KMS-11 (cell line): ENCODE results near the gene TMPRSS6.

Experiments used
- H2AFZ ChIP-seq: fragments of 200-600 bp; sonication (generic); 2 replicates; pipeline ENCODE4 v1.6.1; 2016; ENCODE audit warnings: antibody characterized with exemption, mixed run types, low read depth
- H3K27ac ChIP-seq: fragments of 200-600 bp; sonication (generic); 2 replicates; pipeline ENCODE4 v1.6.1; 2016; ENCODE audit warnings: mild to moderate bottlenecking, mixed run types
- H3K27me3 ChIP-seq: fragments of 200-600 bp; sonication (generic); 2 replicates; pipeline ENCODE4 v1.6.1; 2017; ENCODE audit warnings: mild to moderate bottlenecking, low read depth, mixed run types, moderate library complexity; ENCODE audit not compliant: insufficient read depth
- H3K36me3 ChIP-seq: fragments of 200-600 bp; sonication (generic); 2 replicates; pipeline ENCODE4 v1.6.1; 2017; ENCODE audit warnings: mild to moderate bottlenecking, mixed run types; ENCODE audit not compliant: insufficient read depth
- H3K4me1 ChIP-seq: fragments of 200-600 bp; sonication (generic); 2 replicates; pipeline ENCODE4 v1.6.1; 2016; ENCODE audit warnings: mild to moderate bottlenecking, low read depth, mixed run types; ENCODE audit not compliant: poor library complexity, severe bottlenecking
- H3K4me2 ChIP-seq: fragments of 200-600 bp; sonication (generic); 2 replicates; pipeline ENCODE4 v1.7.0; 2016; ENCODE audit warnings: mild to moderate bottlenecking, mixed run types
- H3K4me3 ChIP-seq: fragments of 200-600 bp; sonication (generic); IDR thresholded peaks from 2 replicates; pipeline ENCODE4 v1.6.1; 2017; ENCODE audit warnings: low read depth, low read length, mixed read lengths; ENCODE audit not compliant: insufficient read depth
- H3K79me2 ChIP-seq: fragments of 200-600 bp; sonication (generic); 2 replicates; pipeline ENCODE4 v1.6.1; 2016; ENCODE audit warnings: low read depth, mixed run types; ENCODE audit not compliant: insufficient read depth
- H3K9ac ChIP-seq: fragments of 200-600 bp; sonication (generic); 2 replicates; pipeline ENCODE4 v1.6.1; 2016; ENCODE audit warnings: mild to moderate bottlenecking, mixed run types
- H4K20me1 ChIP-seq: fragments of 200-600 bp; sonication (generic); 2 replicates; pipeline ENCODE4 v1.6.1; 2016; ENCODE audit warnings: mild to moderate bottlenecking, mixed run types; ENCODE audit not compliant: insufficient read depth
- TF ChIP-seq, protein P1 (sequence below): fragments of 200-600 bp; sonication (generic); conservative IDR thresholded peaks from 2 replicates; pipeline ENCODE4 v1.6.1; 2017; ENCODE audit warnings: low read depth, mild to moderate bottlenecking, antibody characterized with exemption, low read length, moderate library complexity, mixed read lengths

TMPRSS6 gene

DNA sequence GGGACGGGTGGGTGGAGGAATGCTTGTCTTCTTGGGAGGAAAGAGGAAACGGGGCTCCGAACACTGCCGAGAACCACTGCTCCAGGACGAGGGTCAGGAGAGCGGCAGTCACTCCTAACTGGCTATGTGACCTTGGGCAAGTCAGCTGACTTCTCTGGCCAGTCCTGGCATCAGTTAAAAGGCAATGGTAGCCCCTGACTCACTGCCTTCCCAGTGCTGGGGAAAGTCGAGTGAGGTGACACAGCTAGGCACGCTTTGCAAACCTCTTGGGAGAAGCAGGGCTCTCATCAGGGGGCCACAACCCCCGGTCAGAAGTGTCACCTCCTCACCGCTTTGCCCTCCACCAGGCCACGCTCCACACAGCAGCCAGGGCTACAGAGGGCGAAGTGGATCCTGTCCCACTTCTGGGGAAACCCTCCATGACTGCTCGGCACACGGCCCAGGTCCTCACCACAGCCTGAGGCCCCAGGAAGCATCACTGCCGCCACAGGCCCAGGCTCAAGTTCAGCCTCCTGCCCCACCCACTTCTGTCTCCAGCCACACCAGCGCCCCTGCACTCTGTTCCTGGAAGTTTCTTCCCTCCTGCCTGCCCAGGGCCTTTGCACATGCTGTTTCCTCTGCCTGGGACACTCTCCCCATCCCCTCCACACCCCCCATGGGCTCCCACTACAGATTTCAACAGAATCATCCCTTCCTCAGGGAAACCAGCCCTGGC lies 23.9 kb upstream of the TMPRSS6 start:
- H3K4me1 ChIP-seq = peaks cover 12% of the 10 kb centered on the region
- H3K4me3 ChIP-seq = no peak overlapping the region
- TF ChIP-seq, protein P1, sequence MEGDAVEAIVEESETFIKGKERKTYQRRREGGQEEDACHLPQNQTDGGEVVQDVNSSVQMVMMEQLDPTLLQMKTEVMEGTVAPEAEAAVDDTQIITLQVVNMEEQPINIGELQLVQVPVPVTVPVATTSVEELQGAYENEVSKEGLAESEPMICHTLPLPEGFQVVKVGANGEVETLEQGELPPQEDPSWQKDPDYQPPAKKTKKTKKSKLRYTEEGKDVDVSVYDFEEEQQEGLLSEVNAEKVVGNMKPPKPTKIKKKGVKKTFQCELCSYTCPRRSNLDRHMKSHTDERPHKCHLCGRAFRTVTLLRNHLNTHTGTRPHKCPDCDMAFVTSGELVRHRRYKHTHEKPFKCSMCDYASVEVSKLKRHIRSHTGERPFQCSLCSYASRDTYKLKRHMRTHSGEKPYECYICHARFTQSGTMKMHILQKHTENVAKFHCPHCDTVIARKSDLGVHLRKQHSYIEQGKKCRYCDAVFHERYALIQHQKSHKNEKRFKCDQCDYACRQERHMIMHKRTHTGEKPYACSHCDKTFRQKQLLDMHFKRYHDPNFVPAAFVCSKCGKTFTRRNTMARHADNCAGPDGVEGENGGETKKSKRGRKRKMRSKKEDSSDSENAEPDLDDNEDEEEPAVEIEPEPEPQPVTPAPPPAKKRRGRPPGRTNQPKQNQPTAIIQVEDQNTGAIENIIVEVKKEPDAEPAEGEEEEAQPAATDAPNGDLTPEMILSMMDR = no peak
- no peaks in the 10 kb centered on the region for H3K36me3 ChIP-seq
- H3K27me3 ChIP-seq = no peaks in the 10 kb centered on the region
- H2AFZ ChIP-seq = no peak overlapping the region
- no peak overlapping the region for H3K4me2 ChIP-seq
- H3K9ac ChIP-seq = no peak overlapping the region
- no peaks in the 10 kb centered on the region for H4K20me1 ChIP-seq
- H3K79me2 ChIP-seq = no peaks in the 10 kb centered on the region
- H3K27ac ChIP-seq = no peak overlapping the region

DNA sequence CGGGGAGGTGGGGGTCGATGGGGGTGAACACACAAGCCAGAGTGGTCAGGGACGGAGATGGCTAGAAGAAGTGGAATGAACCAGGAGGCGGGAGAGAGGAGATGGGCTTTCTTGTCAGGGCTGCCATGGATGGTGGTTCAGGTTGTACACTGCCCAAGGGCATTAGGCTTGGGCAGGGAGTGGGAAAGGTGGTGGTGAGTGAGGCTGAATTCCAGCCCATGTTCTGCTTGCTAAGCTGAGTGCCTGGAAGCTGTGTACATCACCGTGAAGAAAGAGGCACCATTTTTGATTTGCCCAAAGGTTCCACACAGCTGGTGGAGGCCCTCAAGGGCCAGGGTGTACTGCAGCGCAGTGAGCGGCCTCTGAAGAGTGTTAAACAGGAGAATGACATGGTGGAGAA lies 23.3 kb upstream of the TMPRSS6 start:
- no peak overlapping the region for H3K4me2 ChIP-seq
- no peak overlapping the region for H3K9ac ChIP-seq
- H3K36me3 ChIP-seq = no peaks in the 10 kb centered on the region
- no peak overlapping the region for H2AFZ ChIP-seq
- H3K4me3 ChIP-seq = no peak overlapping the region
- H3K27ac ChIP-seq = no peak overlapping the region
- no peaks in the 10 kb centered on the region for H3K27me3 ChIP-seq
- TF ChIP-seq, protein P1 = no peak
- H4K20me1 ChIP-seq = no peaks in the 10 kb centered on the region
- H3K4me1 ChIP-seq = peaks cover 5% of the 10 kb centered on the region
- H3K79me2 ChIP-seq = no peaks in the 10 kb centered on the region

DNA sequence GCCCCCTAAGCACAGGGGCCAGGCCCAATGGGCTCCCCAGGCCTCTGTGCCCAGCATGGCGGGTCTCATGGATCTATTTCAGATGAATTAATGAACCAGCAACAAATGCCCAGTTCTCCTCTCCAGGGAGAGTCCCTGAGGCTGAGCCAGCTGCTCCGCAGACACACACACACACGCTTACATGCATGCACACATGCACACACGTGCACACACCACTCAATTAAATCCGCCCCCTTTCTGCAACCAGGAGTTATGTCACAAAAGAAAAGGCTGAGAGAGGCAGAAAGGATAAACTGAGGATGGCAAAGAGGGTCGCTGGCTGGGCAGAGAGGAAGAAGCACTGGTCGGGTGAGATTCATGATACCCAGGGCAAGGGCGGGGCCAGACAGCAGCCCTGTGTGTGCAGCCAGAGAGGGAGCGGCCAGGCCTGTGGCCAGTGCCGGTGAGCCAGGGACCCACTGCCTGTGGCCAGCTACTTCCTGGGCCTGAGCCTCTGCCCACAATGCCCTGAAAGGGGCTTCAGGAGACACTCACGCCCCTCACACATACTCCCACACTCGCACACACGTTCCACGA lies 20.4 kb upstream of the TMPRSS6 start:
- Histone ChIP-seq H3K36me3 (no peaks in the 10 kb centered on the region), H2AFZ (no peak overlapping the region), H3K4me2 (no peak overlapping the region), H3K79me2 (no peaks in the 10 kb centered on the region), H3K4me3 (no peak overlapping the region), H3K27ac (no peak overlapping the region), H3K9ac (no peak overlapping the region), H3K4me1 (no peaks in the 10 kb centered on the region), H4K20me1 (no peaks in the 10 kb centered on the region), H3K27me3 (no peaks in the 10 kb centered on the region)
- TF ChIP-seq, protein P1 = no peak

DNA sequence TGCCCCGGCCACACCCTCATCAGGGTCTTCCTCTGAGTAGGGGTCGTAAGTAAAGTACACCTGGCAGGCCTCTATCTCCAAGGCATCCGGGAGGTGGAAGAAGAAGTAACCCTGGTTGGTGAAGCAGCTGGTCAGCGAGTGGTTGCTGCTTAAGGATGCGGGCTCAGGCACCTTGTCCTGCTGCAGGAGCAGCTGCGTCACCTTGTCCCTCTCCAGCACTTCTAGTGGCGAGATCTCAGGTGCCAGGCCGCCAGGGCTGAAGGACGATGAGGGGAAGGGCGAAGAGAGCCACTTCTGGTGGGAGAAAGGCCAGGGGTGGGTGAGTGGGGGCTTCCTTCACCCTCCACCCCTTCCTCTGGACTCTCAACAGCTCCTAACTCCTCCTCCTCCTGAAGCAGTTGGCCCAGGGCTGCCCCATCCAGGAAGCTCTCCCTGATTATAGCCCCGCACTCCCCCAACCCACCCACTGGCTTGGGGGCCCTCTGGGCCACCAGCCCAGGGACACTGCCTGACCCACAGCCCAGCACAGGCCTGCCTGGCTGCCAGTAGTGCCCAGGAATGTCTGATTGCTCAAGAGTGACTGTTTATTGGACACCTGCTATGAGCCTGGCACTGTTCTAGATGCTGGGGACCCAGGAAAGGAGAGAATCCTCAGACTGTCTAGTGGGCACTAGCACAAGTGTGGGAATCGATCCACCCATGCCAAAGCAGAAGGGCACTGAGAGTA lies 19.2 kb upstream of the TMPRSS6 start:
- TF ChIP-seq, protein P1 = no peak
- H3K36me3 ChIP-seq = no peaks in the 10 kb centered on the region
- H3K4me2 ChIP-seq = no peak overlapping the region
- H3K9ac ChIP-seq = no peak overlapping the region
- no peak overlapping the region for H3K4me3 ChIP-seq
- no peak overlapping the region for H3K27ac ChIP-seq
- no peak overlapping the region for H2AFZ ChIP-seq
- no peaks in the 10 kb centered on the region for H3K79me2 ChIP-seq
- H3K27me3 ChIP-seq = no peaks in the 10 kb centered on the region
- no peaks in the 10 kb centered on the region for H3K4me1 ChIP-seq
- H4K20me1 ChIP-seq = no peaks in the 10 kb centered on the region
